Stimulated activated CD8-positive, alpha-beta memory T cell treated with anti-CD3 and anti-CD28 coated beads, Interleukin-15, amount 100 ng/mL, for 1 hour (primary cell): ENCODE measurements around the gene CAMK2D.

Experiments used
- DNase-seq: peaks from one replicate; pipeline ENCODE4 v3.0.0-alpha.2; 2020; ENCODE audit warnings: low read depth

CAMK2D gene

GRCh38 chr4:113637823-113638561 lies 123.5 kb downstream of the CAMK2D start:
- DNase-seq: no peak

- DNase-seq: no peak
Measured at GRCh38 chr4:113637363-113637762, 124.2 kb downstream of the CAMK2D start.

GRCh38 chr4:113636877-113637276 lies 124.7 kb downstream of the CAMK2D start:
- DNase-seq: no peak

- no peak for DNase-seq
Measured at GRCh38 chr4:113636438-113636818, 125.1 kb downstream of the CAMK2D start.

GRCh38 chr4:113635739-113636437 lies 125.7 kb downstream of the CAMK2D start:
- no peak for DNase-seq

GRCh38 chr4:113634081-113634969 lies 127.2 kb downstream of the CAMK2D start:
- DNase-seq: no peak

- no peak for DNase-seq
Measured at GRCh38 chr4:113633467-113633866, 128.1 kb downstream of the CAMK2D start.

- DNase-seq: no peak
Measured at GRCh38 chr4:113628711-113629110, 132.8 kb downstream of the CAMK2D start.

- DNase-seq: no peak
Measured at GRCh38 chr4:113627321-113627720, 134.2 kb downstream of the CAMK2D start.

- DNase-seq: no peak
Measured at GRCh38 chr4:113625902-113626301, 135.6 kb downstream of the CAMK2D start.

- DNase-seq: no peak
Measured at GRCh38 chr4:113623274-113623894, 138.2 kb downstream of the CAMK2D start.

- no peak for DNase-seq
Measured at GRCh38 chr4:113621633-113622032, 139.9 kb downstream of the CAMK2D start.

- no peak for DNase-seq
Measured at GRCh38 chr4:113620032-113620431, 141.5 kb downstream of the CAMK2D start.

GRCh38 chr4:113619526-113619925 lies 142.0 kb downstream of the CAMK2D start:
- no peak for DNase-seq

GRCh38 chr4:113618205-113618604 lies 143.3 kb downstream of the CAMK2D start:
- DNase-seq: no peak

GRCh38 chr4:113617195-113617594 lies 144.3 kb downstream of the CAMK2D start:
- no peak for DNase-seq

- DNase-seq: no peak
Measured at GRCh38 chr4:113616443-113616842, 145.1 kb downstream of the CAMK2D start.

GRCh38 chr4:113614414-113614813 lies 147.1 kb downstream of the CAMK2D start:
- no peak for DNase-seq

GRCh38 chr4:113613503-113613902 lies 148.0 kb downstream of the CAMK2D start:
- DNase-seq: no peak

GRCh38 chr4:113610537-113610936 lies 151.0 kb downstream of the CAMK2D start:
- no peak for DNase-seq

GRCh38 chr4:113607998-113608397 lies 153.5 kb downstream of the CAMK2D start:
- DNase-seq: no peak

GRCh38 chr4:113607147-113607720 lies 154.3 kb downstream of the CAMK2D start:
- no peak for DNase-seq
